Body of pancreas (tissue), 4 donors: ENCODE data around the gene LPAR2. TPM values are rescaled to one million over a fixed set of nuclear protein-coding genes. Genes with fewer than 3 reads are reported as not detected.
A peak's percentile ranks its signal among the peaks of the same experiment; 100 is the strongest.
"Not testable (repeated sequence)": the region's sequence is repeated elsewhere in the genome, so short reads cannot be mapped to it uniquely, and the experiment has no call there.

ENCODE experiments used
- ATAC-seq: fragments of 150-250 bp; one replicate; pipeline ENCODE4 v1.9.1; 2016
- DNase-seq, 4 donors: peaks; one replicate each; pipeline ENCODE4 v3.0.0-alpha.2; 2019
- H3K27ac ChIP-seq, 4 donors: fragments of 200-600 bp; sonication (generic); 1 replicate in 3 of 4; 2 replicates in 1 of 4; pipeline versions ENCODE4 v1.5.1 to v1.6.1; 2016 to 2019; ENCODE audit warnings: mild to moderate bottlenecking in 1 of 4, mixed read lengths in 1 of 4, moderate library complexity in 1 of 4
- H3K27me3 ChIP-seq, 2 donors: fragments of 200-600 bp; sonication (generic); one replicate each; pipeline ENCODE4 v1.6.0; 2016; ENCODE audit warnings: mild to moderate bottlenecking in 1 of 2
- H3K36me3 ChIP-seq, 2 donors: fragments of 200-600 bp; sonication (generic); replicated peaks in 1 of 2; 2 replicates each; pipeline ENCODE4 v1.5.1; 2016; ENCODE audit warnings: low read depth in 2 of 2; ENCODE audit not compliant: insufficient read depth in 1 of 2
- H3K4me1 ChIP-seq: fragments of 200-600 bp; sonication (generic); one replicate; pipeline ENCODE4 v1.6.0; 2016
- H3K4me3 ChIP-seq, 2 donors: fragments of 200-600 bp; sonication (generic); 1 replicate in 1 of 2; 2 replicates in 1 of 2; pipeline ENCODE4 v1.5.1; 2016 to 2019
- H3K9me3 ChIP-seq, 3 donors: fragments of 200-600 bp; sonication (generic); 1 replicate in 2 of 3; 2 replicates in 1 of 3; pipeline ENCODE4 v1.5.1; 2016
- CTCF ChIP-seq, 7 experiments: fragments of 450-650 bp in 4 of 7; fragments of 200-600 bp in 3 of 7; sonication (generic) in 3 of 7; IDR thresholded peaks; one replicate each; pipeline ENCODE4 v1.5.1; 2016 to 2019; ENCODE audit warnings: antibody characterized with exemption in 7 of 7
- POLR2A ChIP-seq, 3 donors: fragments of 450-650 bp; IDR thresholded peaks; one replicate each; pipeline ENCODE4 v1.6.1; 2016; ENCODE audit warnings: antibody characterized with exemption in 3 of 3, mild to moderate bottlenecking in 2 of 3
- WGBS, 2 donors: methylation state at CpG; one replicate each; pipeline ENCODE4 v1.1.5; 2017; 5-methylcytosine and 5-hydroxymethylcytosine counted together
- intact Hi-C: fragments of 100-400 bp; cut with DNase I; formaldehyde crosslinking; loops from one replicate; pipeline ENCODE4 v1.15.1; 2023
- total RNA-seq, 2 donors: library from RNA; depleted of rRNA; stranded (reverse); fragments of >200 nt; gene quantifications; one replicate each; pipeline ENCODE4 v1.1.0, GENCODE V29; 2016

LPAR2 gene
- total RNA-seq, 2 donors from 2014 or later = 14.3 to 20.8 TPM

- peaks cover 23% of the 10 kb centered on the region for H3K4me1 ChIP-seq
- TF ChIP-seq POLR2A (IDR thresholded peaks at IDR 0.05) = no peak
- TF ChIP-seq CTCF (IDR thresholded peaks at IDR 0.05) = no peak
- H3K36me3 ChIP-seq = no peaks in the 10 kb centered on the region
- intact Hi-C loops = no loop called here
- no peak overlapping the region for H3K27ac ChIP-seq
- WGBS, 2 donors = 72 to 78% methylated on average over 10 of the region's 10 CpGs
- no peaks in the 10 kb centered on the region for H3K9me3 ChIP-seq
- no peak overlapping the region for H3K4me3 ChIP-seq
- no peak for DNase-seq
- no peak for ATAC-seq
- H3K27me3 ChIP-seq = no peaks in the 10 kb centered on the region
These were observed 42.1 kb upstream of the LPAR2 start for GRCh38 chr19:19670070-19670551.

GRCh38 chr19:19668230-19669012, 40.4 kb upstream of the LPAR2 start, which contains the start of gene ZNF101:
ZNF101 (plus strand) TSS chr19:19668839; CDS start chr19:19668964, 125 bp downstream.
- ATAC-seq = peak; percentile 74
- Histone ChIP-seq H3K9me3 (no peaks in the 10 kb centered on the region), H3K36me3 (no peaks in the 10 kb centered on the region), H3K4me1 (peaks cover 23% of the 10 kb centered on the region), H3K27me3 (no peaks in the 10 kb centered on the region), H3K27ac (peak within 1 kb of the TSS; percentile 62 to 92 (median 86)), H3K4me3 (peak within 1 kb of the TSS; percentile 76 to 95)
- intact Hi-C loops = no loop called here
- DNase-seq = peak; percentile 90 to 93 (median 91)
- TF ChIP-seq POLR2A (IDR thresholded peaks at IDR 0.05) (peak in 2 of 3 donors; percentile 60 to 69), CTCF (IDR thresholded peaks at IDR 0.05) (no peak)
- WGBS, 2 donors = 5 to 21% methylated on average over 11 to 34 of the region's 36 CpGs

GRCh38 chr19:19665420-19665948, 37.5 kb upstream of the LPAR2 start:
- DNase-seq, intact Hi-C loops, H3K27me3 ChIP-seq, H3K4me3 ChIP-seq, ATAC-seq, H3K9me3 ChIP-seq, H3K27ac ChIP-seq, H3K36me3 ChIP-seq: not testable (repeated sequence)
- H3K4me1 ChIP-seq = peaks cover 35% of the 10 kb centered on the region
- WGBS, 2 donors = 94 to 95% methylated on average over 22 of the region's 22 CpGs

GRCh38 chr19:19663256-19664120, 35.5 kb upstream of the LPAR2 start, which contains the start of gene ATP13A1:
ATP13A1 (minus strand) TSS chr19:19663676; CDS start chr19:19663666, 10 bp downstream.
- peaks cover 2 to 4% of the 10 kb centered on the region in 2 donors for H3K36me3 ChIP-seq
- TF ChIP-seq CTCF (IDR thresholded peaks at IDR 0.05) (peak in 3 of 7 experiments; percentile 7 to 41 (median 22)), POLR2A (IDR thresholded peaks at IDR 0.05) (peak; percentile 50 to 84 (median 81))
- peak within 1 kb of the TSS; percentile 87 to 97 (median 94) for H3K27ac ChIP-seq
- no peaks in the 10 kb centered on the region for H3K9me3 ChIP-seq
- ATAC-seq (peak; percentile 94), DNase-seq (peak; percentile 96 to 98 (median 98))
- intact Hi-C loops = no loop called here
- peaks cover 23% of the 10 kb centered on the region for H3K4me1 ChIP-seq
- H3K4me3 ChIP-seq = peak within 1 kb of the TSS; percentile 50 to 98
- WGBS, 2 donors = 0% methylated on average over 2 to 58 of the region's 85 CpGs
- H3K27me3 ChIP-seq = no peaks in the 10 kb centered on the region
